Ovary (tissue), 9 donors: ENCODE results near the gene POLR3E. TPM values are rescaled to one million over a fixed set of nuclear protein-coding genes. Genes with fewer than 3 reads are reported as not detected.

Source experiments
- DNase-seq, 5 donors: peaks; one replicate each; pipeline ENCODE4 v3.0.0-alpha.2; 2019 to 2020
- H3K27ac ChIP-seq, 2 donors: fragments of 200-600 bp; one replicate each; pipeline versions ENCODE4 v1.5.1 to v1.8.0; 2019 to 2022
- H3K27me3 ChIP-seq: fragments of 200-600 bp; one replicate; pipeline ENCODE4 v1.8.0; 2022
- H3K36me3 ChIP-seq: fragments of 200-600 bp; sonication (generic); one replicate; pipeline ENCODE4 v1.5.1; 2019
- H3K4me1 ChIP-seq: one replicate; pipeline ENCODE4 v1.8.1; 2013; ENCODE audit warnings: mild to moderate bottlenecking, moderate library complexity; ENCODE audit not compliant: insufficient read depth
- H3K4me3 ChIP-seq: fragments of 200-600 bp; sonication (generic); one replicate; pipeline ENCODE4 v1.5.1; 2017
- H3K9me3 ChIP-seq, 2 donors: fragments of 200-600 bp in 1 of 2; sonication (generic) in 1 of 2; one replicate each; pipeline versions ENCODE4 v1.5.1 to v1.8.1; 2013 to 2019; ENCODE audit warnings: mild to moderate bottlenecking in 1 of 2, moderate library complexity in 1 of 2
- CTCF ChIP-seq, 3 donors: fragments of 450-650 bp in 2 of 3; fragments of 200-600 bp in 1 of 3; IDR thresholded peaks; one replicate each; pipeline versions ENCODE4 v1.5.1 to v1.8.0; 2016 to 2022; ENCODE audit warnings: antibody characterized with exemption in 3 of 3, mild to moderate bottlenecking in 1 of 3
- EP300 ChIP-seq: sonication (generic); formaldehyde crosslinking; IDR thresholded peaks from one replicate; pipeline ENCODE4 v1.6.1; 2017; ENCODE audit warnings: antibody characterized with exemption
- POLR2A ChIP-seq: fragments of 450-650 bp; IDR thresholded peaks from one replicate; pipeline ENCODE4 v1.6.1; 2017; ENCODE audit warnings: antibody characterized with exemption, mild to moderate bottlenecking, moderate library complexity
- WGBS, 3 donors: extraction: QIAGEN DNeasy Blood & Tissue Kit in 1 of 3; methylation state at CpG; one replicate each; pipeline versions ENCODE4 v1.1.5 to v1.1.7; 2013 to 2017; 5-methylcytosine and 5-hydroxymethylcytosine counted together
- intact Hi-C, 4 donors: fragments of 100-400 bp; cut with DNase I; formaldehyde crosslinking; loops; one replicate each; pipeline versions ENCODE4 v1.11.0 to v1.15.1; 2022 to 2023
- polyA plus RNA-seq, 2 donors: library from polyadenylated mRNA; stranded (reverse); fragments of 200-250 nt in 1 of 2; fragments of 350-450 nt in 1 of 2; fragmentation: Illumina TruSeq in 1 of 2; extraction: RNeasy Lipid Tissue Mini Kit (QIAGEN cat#74804) in 1 of 2; gene quantifications; one replicate each; pipeline ENCODE4 v1.2.3, GENCODE V29; 2013 to 2014
- total RNA-seq, 7 donors: library from RNA; depleted of rRNA in 2 of 7; stranded (reverse); fragments of >200 nt in 2 of 7; fragmentation: NEBNext Ultra II Directional in 3 of 7; extraction: Animal tissue kit (Norgen Biotek cat#: 25700) in 3 of 7; gene quantifications; one replicate each; pipeline versions ENCODE4 v1.1.0 to v1.2.4, GENCODE V29; 2016 to 2023
- donor health status: DM: no; HTN: no; CAD: no; lungs with moderate emphysema.
- donor health status: DM: no; HTN: no; CAD: no.
- donor health status: Bipolar disorder and iron deficiency.
- donor health status: DM: yes; HTN: yes; CAD: no.
- donor health status: DM: no; HTN: no; CAD: no.
- donor health status: DM: yes; HTN: yes; CAD: no.

Gene POLR3E
- total and polyA plus RNA-seq, 9 donors = 18.6 to 57.0 (median 40.8) TPM

GRCh38 chr16:22284637-22285036 is 12.6 kb upstream of the POLR3E start:
- DNase-seq = no peak
- no peak for TF ChIP-seq EP300
- no peak for TF ChIP-seq POLR2A
- no peak for TF ChIP-seq CTCF (IDR thresholded peaks at IDR 0.05)
- Histone ChIP-seq H3K27ac (no peak overlapping the region), H3K4me1 (no peaks in the 10 kb centered on the region), H3K4me3 (no peak overlapping the region), H3K9me3 (no peaks in the 10 kb centered on the region), H3K36me3 (no peaks in the 10 kb centered on the region), H3K27me3 (no peaks in the 10 kb centered on the region)
- 44 to 61% (median 56%) methylated on average over 9 of the region's 9 CpGs for WGBS, 3 donors
- intact Hi-C loops = no loop called here

DNA sequence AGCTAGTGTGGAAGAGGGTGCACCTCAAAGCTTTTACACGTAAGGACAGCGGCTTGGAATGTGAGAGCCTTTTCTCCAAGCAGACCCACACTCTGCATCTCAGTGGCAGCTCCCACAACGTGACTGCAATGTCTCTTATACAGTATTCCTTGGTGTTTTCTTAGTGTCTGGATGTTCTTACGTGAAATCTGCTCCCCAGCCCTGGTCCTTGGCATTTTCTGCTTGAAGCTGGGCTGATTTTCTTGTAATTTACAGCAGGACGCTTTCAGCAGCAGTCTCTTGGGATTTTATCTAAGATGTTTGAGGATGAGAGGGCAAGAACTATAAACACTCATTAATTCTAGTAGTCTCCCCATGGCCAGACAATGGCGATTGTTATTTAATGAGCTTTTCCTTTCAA is 12.1 kb upstream of the POLR3E start:
- WGBS, 3 donors = 45 to 49% (median 46%) methylated on average over 6 of the region's 6 CpGs

DNA sequence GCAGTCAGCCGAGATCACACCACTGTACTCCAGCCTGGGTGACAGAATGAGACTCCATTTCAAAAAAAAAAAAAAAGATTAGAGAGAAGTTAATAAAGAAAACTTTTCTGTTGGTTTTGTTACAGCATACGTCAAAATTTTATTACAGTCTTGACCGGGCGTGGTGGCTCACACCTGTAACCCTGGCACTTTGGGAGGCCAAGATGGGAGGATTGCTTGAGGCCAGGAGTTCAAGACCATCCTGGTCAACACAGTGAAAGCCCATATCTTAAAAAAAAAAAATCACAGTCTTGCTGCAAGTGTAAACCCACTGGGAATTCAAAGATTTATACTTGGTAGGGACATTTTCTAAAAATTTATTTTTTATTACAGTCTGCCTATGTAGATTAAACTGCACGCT is 6.2 kb upstream of the POLR3E start:
- WGBS, 3 donors = 89 to 93% (median 90%) methylated on average over 5 of the region's 5 CpGs
- intact Hi-C loops = loop anchor here in 3 of 4 donors (10.0 kb wide), 1 partner anchor 286 kb away; the partner anchor contains the start of genes MOSMO (in 3 of the 3) and PDZD9 (in 3 of the 3)
- Histone ChIP-seq H3K27ac (no peak overlapping the region), H3K36me3 (no peaks in the 10 kb centered on the region), H3K4me3 (no peak overlapping the region), H3K9me3 (no peaks in the 10 kb centered on the region), H3K27me3 (no peaks in the 10 kb centered on the region), H3K4me1 (no peaks in the 10 kb centered on the region)
- no peak for DNase-seq
- TF ChIP-seq EP300 = no peak
- TF ChIP-seq CTCF (IDR thresholded peaks at IDR 0.05) = no peak
- no peak for TF ChIP-seq POLR2A

More for the DNA sequence above, 12.1 kb upstream of the POLR3E start:
- Histone ChIP-seq H3K27me3 (no peaks in the 10 kb centered on the region), H3K9me3 (no peaks in the 10 kb centered on the region), H3K36me3 (no peaks in the 10 kb centered on the region), H3K4me3 (no peak overlapping the region), H3K27ac (no peak overlapping the region), H3K4me1 (no peaks in the 10 kb centered on the region)
- intact Hi-C loops = no loop called here
- TF ChIP-seq CTCF (IDR thresholded peaks at IDR 0.05) (no peak), EP300 (no peak), POLR2A (no peak)
- DNase-seq = no peak

DNA sequence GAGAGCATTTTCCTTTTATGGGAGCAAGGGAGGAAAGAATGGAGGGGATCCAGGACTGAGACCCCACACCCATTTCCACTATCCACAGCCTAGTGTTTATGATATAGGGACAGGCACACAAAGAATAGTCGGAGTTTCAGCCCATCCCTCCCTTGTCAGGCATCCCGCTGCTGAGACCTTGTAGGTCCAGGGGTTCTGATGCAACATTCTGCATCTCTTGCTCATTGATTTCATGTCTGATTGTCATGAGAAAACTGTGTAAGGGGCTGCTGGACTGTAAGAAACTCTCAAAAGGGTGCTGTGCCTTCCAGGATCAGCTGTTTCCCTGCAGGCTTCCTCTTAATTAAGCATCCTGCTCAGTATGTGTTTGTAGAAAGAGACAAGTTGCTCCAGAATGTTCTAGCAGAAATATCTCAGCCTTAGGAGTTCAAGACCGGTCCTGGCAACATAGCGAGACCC is 5.3 kb upstream of the POLR3E start:
- 24 to 32% (median 31%) methylated on average over 4 of the region's 4 CpGs for WGBS, 3 donors
- no peak for DNase-seq
- intact Hi-C loops = loop anchor here in 3 of 4 donors (10.0 kb wide), 1 partner anchor 287 kb away; the partner anchor contains the start of genes MOSMO (in 3 of the 3) and PDZD9 (in 3 of the 3)

More for the DNA sequence above, 5.3 kb upstream of the POLR3E start:
- Histone ChIP-seq H3K4me1 (no peaks in the 10 kb centered on the region), H3K27me3 (no peaks in the 10 kb centered on the region), H3K4me3 (no peak overlapping the region), H3K9me3 (no peaks in the 10 kb centered on the region), H3K36me3 (no peaks in the 10 kb centered on the region), H3K27ac (no peak overlapping the region)
- TF ChIP-seq POLR2A (no peak), EP300 (no peak), CTCF (IDR thresholded peaks at IDR 0.05) (no peak)
